GM15510 (cell line): Measurements from ENCODE around the gene CACNA1E.

ENCODE experiments used
- POLR2A ChIP-seq: IDR thresholded peaks from 3 replicates; pipeline ENCODE4 v1.6.1; 2011; ENCODE audit warnings: borderline replicate concordance; ENCODE audit not compliant: insufficient read length; ENCODE audit errors: extremely low read depth

CACNA1E gene

DNA sequence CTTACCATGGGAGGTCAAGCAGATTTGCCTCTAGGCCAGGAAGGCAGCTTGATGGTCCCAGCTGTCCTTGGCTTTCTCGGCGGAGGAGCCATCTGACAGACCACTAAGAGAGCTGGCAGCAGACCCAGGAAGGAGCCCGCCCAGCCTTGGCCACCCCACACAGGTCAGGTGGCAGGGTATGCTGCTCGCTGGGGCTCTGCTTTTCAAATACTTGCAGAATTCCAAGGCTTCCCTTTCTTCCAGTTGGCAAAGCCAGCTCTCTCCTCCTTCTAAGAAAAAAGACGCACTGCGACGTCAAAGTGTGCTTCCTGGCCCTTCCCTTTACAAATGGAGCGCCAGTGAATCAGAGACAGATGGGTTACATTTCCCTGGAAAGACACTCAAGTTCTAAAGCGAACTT is 229.4 kb downstream of the CACNA1E start:
- TF ChIP-seq POLR2A: no peak

DNA sequence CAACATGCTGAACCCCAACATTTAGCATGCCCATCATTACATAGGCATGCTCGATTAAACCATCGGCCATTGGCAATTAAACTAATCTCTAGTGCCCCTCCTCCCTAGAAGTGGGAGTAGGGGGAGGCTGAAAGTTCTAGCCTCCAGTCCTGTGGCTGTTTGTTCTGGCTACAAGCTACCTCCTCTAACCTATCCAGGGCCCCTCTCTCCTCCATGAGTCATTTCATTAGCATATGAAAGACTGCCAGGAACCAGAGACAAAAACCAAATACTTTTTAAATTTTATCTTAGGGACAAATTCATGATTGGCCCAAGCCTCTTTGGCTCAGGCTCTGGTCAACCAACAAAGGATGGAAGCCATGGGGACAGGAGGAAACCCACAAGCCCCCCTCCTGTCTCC is 231.1 kb downstream of the CACNA1E start:
- TF ChIP-seq POLR2A: no peak

DNA sequence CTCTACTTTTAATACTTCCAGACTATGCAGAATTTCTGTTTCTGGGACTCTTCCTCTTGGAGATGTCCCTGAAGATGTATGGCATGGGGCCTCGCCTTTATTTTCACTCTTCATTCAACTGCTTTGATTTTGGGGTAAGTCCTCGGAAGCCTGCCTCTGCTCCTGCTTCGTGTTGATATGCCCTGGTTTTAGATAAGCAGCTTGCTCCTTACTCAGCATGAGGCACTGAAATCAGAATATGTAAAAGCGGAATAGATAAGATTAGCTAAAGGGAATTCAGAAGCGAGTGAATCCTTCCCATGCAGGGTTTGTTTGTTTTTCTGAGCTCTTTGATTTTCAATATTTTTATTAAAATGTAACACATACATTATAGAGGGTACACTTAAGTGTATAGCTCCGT is 234.7 kb downstream of the CACNA1E start:
- TF ChIP-seq POLR2A: no peak

DNA sequence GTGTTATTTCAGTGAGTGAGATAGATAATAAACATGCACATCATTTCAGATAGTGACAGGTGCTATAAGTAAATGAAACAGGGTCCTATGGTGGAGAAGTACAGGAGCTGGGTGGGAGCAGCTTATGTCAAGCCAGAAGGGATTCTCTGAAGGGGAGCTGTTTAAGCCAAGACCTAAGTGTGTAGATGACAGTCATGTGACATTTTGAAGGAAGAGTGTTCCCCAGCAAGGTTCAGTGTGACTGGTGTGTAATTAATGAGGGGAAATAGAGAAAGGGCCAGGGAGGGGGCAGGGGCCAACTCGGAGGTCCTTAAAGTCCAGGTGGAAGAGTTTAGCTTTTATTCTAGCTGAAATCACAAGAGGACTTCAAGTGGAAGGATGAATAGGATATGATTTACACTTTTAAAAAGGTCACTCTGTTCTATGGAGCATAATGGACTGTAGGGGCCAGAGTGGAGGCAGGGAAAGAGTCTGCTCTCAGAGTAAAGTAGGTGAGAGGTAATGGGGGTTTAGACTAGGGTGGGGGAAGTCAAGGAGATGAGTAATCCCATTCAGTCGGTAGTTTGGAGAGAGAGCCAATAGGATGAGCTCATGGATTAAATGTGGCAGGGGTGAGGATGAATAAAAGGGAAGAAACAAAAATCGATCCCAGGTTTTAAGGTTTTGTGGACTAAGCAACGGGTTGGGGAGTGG is 243.1 kb downstream of the CACNA1E start:
- no peak for TF ChIP-seq POLR2A

DNA sequence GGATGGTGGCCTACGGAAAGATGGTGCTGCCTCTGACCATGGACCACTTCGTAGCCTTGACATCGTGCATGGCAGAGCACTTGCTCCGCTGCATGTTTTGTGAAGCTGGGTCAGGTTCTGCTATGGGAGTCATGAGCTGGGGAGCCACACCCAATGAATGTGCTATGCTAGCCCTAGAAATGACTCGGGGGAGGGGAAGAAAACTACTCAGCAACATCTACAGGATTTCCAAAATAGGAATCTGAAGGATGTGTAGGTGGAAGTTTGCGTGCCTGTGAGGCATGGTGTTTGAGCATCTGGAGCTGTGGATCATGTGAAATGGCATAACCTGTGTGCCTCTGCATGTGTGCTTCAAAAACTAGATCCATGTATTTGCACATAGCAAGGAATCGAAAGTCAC is 247.3 kb downstream of the CACNA1E start:
- TF ChIP-seq POLR2A: no peak

DNA sequence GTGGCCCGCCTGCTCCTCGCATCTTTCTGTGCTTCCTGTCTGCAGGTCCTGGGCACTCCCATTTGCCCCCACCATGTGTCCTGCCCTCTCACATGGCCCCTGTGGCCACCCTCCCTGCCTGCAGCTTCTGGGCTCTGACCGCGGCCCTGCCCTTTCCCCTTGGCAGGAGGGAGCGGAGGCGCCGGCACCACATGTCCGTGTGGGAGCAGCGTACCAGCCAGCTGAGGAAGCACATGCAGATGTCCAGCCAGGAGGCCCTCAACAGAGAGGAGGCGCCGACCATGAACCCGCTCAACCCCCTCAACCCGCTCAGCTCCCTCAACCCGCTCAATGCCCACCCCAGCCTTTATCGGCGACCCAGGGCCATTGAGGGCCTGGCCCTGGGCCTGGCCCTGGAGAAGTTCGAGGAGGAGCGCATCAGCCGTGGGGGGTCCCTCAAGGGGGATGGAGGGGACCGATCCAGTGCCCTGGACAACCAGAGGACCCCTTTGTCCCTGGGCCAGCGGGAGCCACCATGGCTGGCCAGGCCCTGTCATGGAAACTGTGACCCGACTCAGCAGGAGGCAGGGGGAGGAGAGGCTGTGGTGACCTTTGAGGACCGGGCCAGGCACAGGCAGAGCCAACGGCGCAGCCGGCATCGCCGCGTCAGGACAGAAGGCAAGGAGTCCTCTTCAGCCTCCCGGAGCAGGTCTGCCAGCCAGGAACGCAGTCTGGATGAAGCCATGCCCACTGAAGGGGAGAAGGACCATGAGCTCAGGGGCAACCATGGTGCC is 249.1 kb downstream of the CACNA1E start:
- TF ChIP-seq POLR2A: no peak

DNA sequence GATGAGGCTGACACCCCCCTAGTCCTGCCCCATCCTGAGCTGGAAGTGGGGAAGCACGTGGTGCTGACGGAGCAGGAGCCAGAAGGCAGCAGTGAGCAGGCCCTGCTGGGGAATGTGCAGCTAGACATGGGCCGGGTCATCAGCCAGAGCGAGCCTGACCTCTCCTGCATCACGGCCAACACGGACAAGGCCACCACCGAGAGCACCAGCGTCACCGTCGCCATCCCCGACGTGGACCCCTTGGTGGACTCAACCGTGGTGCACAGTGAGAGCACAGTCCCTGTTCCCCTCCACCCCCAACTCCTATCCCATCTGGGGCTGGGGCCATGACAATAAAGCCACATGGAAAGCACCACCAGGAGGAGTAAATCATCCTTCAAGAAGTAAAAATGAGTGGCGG is 250.2 kb downstream of the CACNA1E start:
- no peak for TF ChIP-seq POLR2A

DNA sequence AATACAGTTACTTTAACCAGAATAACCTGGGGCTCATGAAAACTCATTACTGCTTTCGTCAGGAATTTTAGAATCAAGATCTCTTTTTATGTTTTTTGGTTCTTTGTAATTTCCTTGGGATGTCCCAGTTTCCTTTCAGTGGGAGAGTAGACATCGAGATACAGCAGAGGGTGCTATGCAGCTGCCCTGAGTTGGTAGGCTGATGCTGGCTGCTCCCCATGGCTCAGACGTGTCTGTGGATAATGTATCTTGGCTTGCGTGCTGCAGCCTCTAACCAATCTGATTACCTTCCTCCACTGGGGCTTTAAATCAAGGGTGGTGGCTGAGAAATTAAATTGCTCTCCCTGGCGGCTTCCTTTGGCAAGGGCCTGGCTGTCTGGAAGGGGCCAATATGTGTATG is 253.7 kb downstream of the CACNA1E start:
- no peak for TF ChIP-seq POLR2A

DNA sequence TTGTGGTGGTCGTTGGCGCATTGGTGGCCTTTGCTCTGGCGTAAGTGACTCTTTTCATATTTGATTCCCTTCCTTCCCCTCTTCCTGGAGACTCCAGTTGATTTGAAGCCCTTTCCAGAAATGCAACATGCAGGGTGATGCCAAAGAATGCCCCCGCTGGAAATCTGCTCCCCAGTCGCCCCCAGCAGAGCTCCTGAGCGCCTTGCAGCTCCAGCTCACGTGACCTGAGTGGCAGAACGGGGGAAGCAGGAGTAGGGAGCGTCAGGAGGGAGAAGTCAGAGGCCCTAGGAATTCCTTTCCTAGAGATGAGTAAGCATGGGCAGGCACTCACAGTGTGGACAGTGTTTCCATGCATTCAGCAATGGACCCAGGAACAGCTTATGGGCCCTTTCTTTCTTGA is 255.9 kb downstream of the CACNA1E start:
- TF ChIP-seq POLR2A: no peak

DNA sequence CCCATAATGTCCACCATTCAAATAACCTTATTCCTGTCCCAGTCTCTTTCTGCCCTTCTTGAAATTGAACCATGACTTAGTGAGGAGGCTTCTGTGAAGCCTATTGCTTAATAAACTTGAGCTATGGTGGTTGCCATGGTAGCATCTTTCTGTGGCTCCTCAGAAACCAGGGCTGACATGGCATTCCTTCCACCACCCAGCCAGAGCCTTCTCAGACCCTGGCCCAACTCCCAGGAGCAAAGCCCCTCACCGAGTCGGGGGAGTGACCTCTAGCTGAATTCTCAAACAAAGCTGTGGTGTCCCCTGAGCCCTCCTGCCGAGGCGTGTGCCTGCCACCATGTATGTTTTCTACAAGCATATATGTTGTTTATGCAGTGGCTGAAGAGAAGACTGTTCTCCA is 259.1 kb downstream of the CACNA1E start:
- TF ChIP-seq POLR2A: no peak

DNA sequence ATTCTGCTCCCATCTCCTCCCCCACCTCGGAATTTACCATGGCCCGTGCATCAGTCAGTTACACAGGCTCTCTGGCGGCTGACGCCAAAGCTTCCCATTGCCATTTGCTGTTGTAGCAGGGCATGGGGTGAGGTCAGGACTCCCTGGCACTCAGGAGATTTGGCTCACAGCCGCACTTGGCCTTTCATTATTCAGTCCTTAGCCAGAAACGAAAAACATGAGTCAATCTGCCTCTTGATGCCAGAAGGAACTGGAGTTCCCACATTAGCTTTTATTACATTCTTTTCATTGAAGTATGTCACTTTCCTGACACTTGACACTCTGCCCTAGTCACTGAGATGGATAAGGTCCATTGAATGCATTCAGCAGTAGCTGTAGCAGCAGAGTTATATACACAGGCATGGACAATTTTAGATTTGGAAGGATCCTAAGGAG is 260.6 kb downstream of the CACNA1E start:
- TF ChIP-seq POLR2A: no peak

DNA sequence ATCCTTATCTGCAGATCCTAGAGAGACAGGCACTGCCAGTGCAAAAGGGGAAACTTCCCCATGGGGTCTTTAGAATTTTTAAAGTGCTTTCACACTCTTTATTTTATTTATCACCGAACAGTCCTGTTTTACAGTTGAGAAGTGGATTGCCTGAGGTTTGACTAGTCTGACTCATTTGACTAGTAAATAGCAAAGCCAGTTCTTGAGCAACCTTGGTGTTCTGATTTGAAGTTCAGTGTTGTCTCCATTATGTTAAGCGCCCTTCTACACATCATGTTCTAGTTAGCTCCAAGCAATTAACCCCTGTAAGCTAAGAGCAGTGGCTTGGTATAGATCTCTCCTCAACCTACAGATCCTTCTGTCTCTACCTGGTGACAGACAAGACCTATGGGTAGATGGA is 262.9 kb downstream of the CACNA1E start:
- no peak for TF ChIP-seq POLR2A

DNA sequence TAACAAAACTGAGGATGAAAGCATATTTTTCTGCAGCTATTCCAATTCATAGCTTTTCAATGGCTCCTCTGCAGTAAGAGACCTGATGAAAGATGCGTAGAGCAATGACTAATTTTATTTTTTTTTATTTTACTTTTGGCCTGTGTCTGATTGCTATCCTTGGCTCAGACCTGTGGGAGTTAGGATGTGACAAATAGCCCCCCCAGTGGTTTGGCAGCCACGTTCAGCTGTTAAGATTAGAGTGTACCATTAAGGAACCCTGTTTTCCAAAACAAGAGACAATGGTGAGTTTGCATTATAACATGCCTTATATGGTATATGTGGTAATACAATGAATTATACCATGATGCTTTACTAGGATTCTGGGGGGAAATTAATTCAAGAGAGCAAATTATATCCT is 264.7 kb downstream of the CACNA1E start:
- TF ChIP-seq POLR2A: no peak

DNA sequence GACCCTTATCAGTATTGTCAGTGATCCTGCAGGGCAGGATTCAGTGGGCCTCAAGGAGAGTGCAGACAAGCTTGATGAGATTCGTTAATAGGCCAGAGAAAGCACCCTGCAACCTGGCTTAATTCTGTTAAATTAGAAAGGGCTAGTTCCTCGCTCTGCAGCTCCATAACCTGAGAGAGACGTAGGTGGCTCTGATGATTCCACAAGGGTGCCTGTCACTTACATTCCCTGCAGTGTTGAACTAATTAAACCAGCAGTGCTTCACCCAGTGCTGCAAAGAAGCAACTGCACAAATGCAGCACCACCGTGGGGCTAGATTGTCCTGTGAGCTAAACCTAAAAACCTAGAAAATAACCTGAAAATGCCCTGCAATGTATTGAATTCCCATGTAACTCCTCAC is 270.8 kb downstream of the CACNA1E start:
- TF ChIP-seq POLR2A: no peak

DNA sequence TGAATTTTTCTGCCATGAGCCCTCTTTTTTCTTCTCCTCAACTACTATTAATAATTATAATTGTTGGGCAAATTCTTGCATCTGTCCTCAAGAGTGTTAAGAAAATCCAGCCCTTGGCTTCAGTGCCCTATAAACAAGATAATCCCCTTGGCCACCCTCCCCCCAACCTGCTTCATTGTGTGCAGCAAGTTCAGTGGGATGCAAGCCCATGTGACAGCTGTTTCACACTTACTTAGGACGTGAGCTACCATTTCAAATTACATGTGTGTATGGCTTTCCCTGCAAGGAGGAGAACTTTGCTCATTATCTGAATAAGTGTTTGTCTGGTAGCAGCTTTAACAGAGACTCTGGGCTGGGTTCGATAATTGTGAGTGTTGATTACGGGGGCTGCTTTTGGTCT is 276.2 kb downstream of the CACNA1E start:
- TF ChIP-seq POLR2A: no peak

DNA sequence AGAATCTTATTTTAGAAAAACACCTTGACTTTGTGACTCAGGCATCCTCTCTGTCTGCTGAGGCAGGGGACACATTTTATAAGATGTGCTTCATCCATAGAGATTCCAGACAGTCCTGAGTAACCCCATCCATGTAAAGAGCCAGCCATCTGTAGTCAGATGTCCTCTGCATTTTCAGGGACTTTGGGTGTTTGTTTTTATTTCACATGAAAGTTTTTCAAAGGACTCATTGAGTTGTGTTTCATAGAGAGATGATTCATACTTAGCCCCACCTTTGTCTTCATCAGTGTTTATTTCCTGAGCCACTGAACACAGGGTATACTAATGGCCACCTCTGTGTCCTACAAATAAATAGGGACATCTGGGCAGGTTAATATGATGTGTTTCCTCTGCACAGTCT is 280.4 kb downstream of the CACNA1E start:
- no peak for TF ChIP-seq POLR2A
